Measurements from ENCODE around the gene OR1D2.
"Not testable (repeated sequence)": the region's sequence is repeated elsewhere in the genome, so short reads cannot be mapped to it uniquely, and the experiment has no call there.

Gene OR1D2

DNA sequence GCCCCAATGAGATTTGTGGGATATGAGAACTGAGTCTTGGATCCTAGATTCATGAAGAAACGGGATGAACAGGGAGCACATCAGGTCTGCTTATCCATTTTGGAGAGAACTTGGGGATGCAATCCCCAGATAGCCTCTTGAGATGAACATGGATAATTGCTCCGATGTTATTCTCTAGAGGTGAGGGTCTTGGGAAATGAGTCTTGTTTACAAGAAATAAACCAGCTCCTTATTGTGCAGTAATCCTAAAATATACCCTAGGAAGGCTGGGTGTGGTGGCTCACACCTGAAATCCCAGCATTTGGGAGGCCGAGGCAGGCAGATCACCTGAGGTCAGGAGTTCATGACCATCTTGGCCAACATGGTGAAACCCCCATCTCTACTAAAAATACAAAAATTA, at the start of gene OR1D2:
OR1D2 (minus strand) TSS at position 101 of the 400 bp plus-strand sequence. CDS start 11,426 bp downstream, outside the sequence.
- H3K9me3 ChIP-seq (ENCODE audit: control insufficient read depth, insufficient read depth, low read length) = peaks cover 3% of the 10 kb centered on the region; the same call in 1 of the 2 replicates
- H3K27ac ChIP-seq (ENCODE audit: low read depth, low read length) = no peak within 1 kb of the TSS
- no peak within 1 kb of the TSS for H3K4me3 ChIP-seq (ENCODE audit: low read length)
- no peaks in the 10 kb centered on the region; the same call in 1 of the 2 replicates for H3K27me3 ChIP-seq (ENCODE audit: control insufficient read depth, low read length)
- H3K9me2 ChIP-seq (replicated peaks; ENCODE audit: control insufficient read depth, low read length) = no peaks in the 10 kb centered on the region
- TF ChIP-seq CTCF (IDR thresholded peaks at IDR 0.05; ENCODE audit: low read depth, low read length, poor library complexity, severe bottlenecking) = no peak
- no peak for TF ChIP-seq EZH2phosphoT487 (IDR thresholded peaks at IDR 0.05; ENCODE audit: borderline replicate concordance, low read length)
- no peaks in the 10 kb centered on the region for H3F3A ChIP-seq (ENCODE audit: control insufficient read depth, insufficient read depth)
- H3K4me1 ChIP-seq (ENCODE audit: control insufficient read depth, low read length) = no peaks in the 10 kb centered on the region
- no peaks in the 10 kb centered on the region for H3K36me3 ChIP-seq (ENCODE audit: control insufficient read depth, low read length)
- no peaks in the 10 kb centered on the region for H4K20me1 ChIP-seq (ENCODE audit: control insufficient read depth, insufficient read depth, low read depth, low read length)
- H3K79me2 ChIP-seq (ENCODE audit: control insufficient read depth, low read length) = no peaks in the 10 kb centered on the region
- H3K4me2 ChIP-seq (ENCODE audit: low read length) = no peak within 1 kb of the TSS

DNA sequence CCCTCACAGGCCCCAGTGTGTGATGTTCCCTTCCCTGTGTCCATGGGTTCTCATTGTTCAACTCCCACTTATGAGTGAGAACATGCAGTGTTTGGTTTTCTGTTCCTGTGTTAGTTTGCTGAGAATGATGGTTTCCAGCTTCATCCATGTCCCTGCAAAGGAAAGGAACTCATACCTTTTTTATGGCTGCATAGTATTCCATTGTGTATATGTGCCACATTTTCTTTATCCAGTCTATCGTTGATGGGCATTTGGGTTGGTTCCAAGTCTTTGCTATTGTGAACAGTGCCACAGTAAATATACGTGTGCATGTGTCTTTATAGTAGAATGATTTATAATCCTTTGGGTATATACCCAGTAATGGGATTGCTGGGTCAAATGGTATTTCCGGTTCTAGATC, 33.3 kb upstream of the OR1D2 start:
- H3F3A ChIP-seq (ENCODE audit: control insufficient read depth, insufficient read depth); H3K9me3 ChIP-seq (ENCODE audit: control insufficient read depth, insufficient read depth, low read length); H3K27ac ChIP-seq (ENCODE audit: low read depth, low read length); H3K36me3 ChIP-seq (ENCODE audit: control insufficient read depth, low read length); H3K79me2 ChIP-seq (ENCODE audit: control insufficient read depth, low read length); H3K27me3 ChIP-seq (ENCODE audit: control insufficient read depth, low read length); H3K4me3 ChIP-seq (ENCODE audit: low read length); H4K20me1 ChIP-seq (ENCODE audit: control insufficient read depth, insufficient read depth, low read depth, low read length); H3K9me2 ChIP-seq (replicated peaks; ENCODE audit: control insufficient read depth, low read length); H3K4me2 ChIP-seq (ENCODE audit: low read length): not testable (repeated sequence)
- peaks cover 20% of the 10 kb centered on the region for H3K4me1 ChIP-seq (ENCODE audit: control insufficient read depth, low read length)

- H3K9me3 ChIP-seq (ENCODE audit: control insufficient read depth, insufficient read depth, low read length) = no peaks in the 10 kb centered on the region; the same call in 1 of the 2 replicates
- no peak within 1 kb of the TSS for H3K27ac ChIP-seq (ENCODE audit: low read depth, low read length)
- no peaks in the 10 kb centered on the region for H3K4me1 ChIP-seq (ENCODE audit: control insufficient read depth, low read length)
- H3F3A ChIP-seq (ENCODE audit: control insufficient read depth, insufficient read depth) = no peaks in the 10 kb centered on the region
- no peaks in the 10 kb centered on the region for H3K27me3 ChIP-seq (ENCODE audit: control insufficient read depth, low read length)
- H4K20me1 ChIP-seq (ENCODE audit: control insufficient read depth, insufficient read depth, low read depth, low read length) = no peaks in the 10 kb centered on the region
- no peaks in the 10 kb centered on the region for H3K79me2 ChIP-seq (ENCODE audit: control insufficient read depth, low read length)
- H3K36me3 ChIP-seq (ENCODE audit: control insufficient read depth, low read length) = no peaks in the 10 kb centered on the region
- H3K4me2 ChIP-seq (ENCODE audit: low read length) = no peak within 1 kb of the TSS
- TF ChIP-seq CTCF (IDR thresholded peaks at IDR 0.05; ENCODE audit: low read depth, low read length, poor library complexity, severe bottlenecking) (no peak), EZH2phosphoT487 (IDR thresholded peaks at IDR 0.05; ENCODE audit: borderline replicate concordance, low read length) (no peak)
- H3K4me3 ChIP-seq (ENCODE audit: low read length) = no peak within 1 kb of the TSS
- H3K9me2 ChIP-seq (replicated peaks; ENCODE audit: control insufficient read depth, low read length) = no peaks in the 10 kb centered on the region
These were observed 23.2 kb upstream of the OR1D2 start, which contains the start of gene OR1G1 for GRCh38 chr17:3127451-3127850. OR1G1 (minus strand) TSS chr17:3127551; CDS start chr17:3127551, 0 bp downstream.

DNA sequence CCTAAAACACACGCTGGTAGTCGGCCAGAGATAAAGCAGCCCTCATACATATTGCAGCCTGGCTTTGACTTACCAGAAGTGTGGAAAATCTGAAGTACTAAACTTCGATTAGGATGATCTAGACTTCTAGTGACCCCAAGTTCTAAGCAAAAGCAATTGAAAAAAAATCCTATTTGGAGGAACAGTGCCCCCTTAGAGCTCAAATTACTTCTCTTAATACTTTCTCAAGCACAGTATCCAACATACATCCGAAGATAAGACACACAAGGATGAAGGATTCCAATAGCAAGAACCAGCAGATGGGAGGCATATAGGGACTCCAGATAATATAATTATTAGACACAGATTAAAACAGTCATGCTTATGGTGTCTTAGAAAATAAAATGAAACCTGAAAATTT, 30.4 kb downstream of the OR1D2 start:
- H3K9me2 ChIP-seq (replicated peaks; ENCODE audit: control insufficient read depth, low read length); H3K9me3 ChIP-seq (ENCODE audit: control insufficient read depth, insufficient read depth, low read length); H3K36me3 ChIP-seq (ENCODE audit: control insufficient read depth, low read length); H3F3A ChIP-seq (ENCODE audit: control insufficient read depth, insufficient read depth); H3K27ac ChIP-seq (ENCODE audit: low read depth, low read length); H3K4me3 ChIP-seq (ENCODE audit: low read length); H3K4me1 ChIP-seq (ENCODE audit: control insufficient read depth, low read length); H3K27me3 ChIP-seq (ENCODE audit: control insufficient read depth, low read length); H3K4me2 ChIP-seq (ENCODE audit: low read length); H4K20me1 ChIP-seq (ENCODE audit: control insufficient read depth, insufficient read depth, low read depth, low read length); H3K79me2 ChIP-seq (ENCODE audit: control insufficient read depth, low read length): not testable (repeated sequence)
- TF ChIP-seq CTCF (IDR thresholded peaks at IDR 0.05; ENCODE audit: low read depth, low read length, poor library complexity, severe bottlenecking) = peak; percentile 34

GRCh38 chr17:3065192-3065591, 39.0 kb downstream of the OR1D2 start:
- not testable (repeated sequence) for H3K9me3 ChIP-seq (ENCODE audit: control insufficient read depth, insufficient read depth, low read length); H3K4me1 ChIP-seq (ENCODE audit: control insufficient read depth, low read length); H3F3A ChIP-seq (ENCODE audit: control insufficient read depth, insufficient read depth); H4K20me1 ChIP-seq (ENCODE audit: control insufficient read depth, insufficient read depth, low read depth, low read length); H3K27me3 ChIP-seq (ENCODE audit: control insufficient read depth, low read length); H3K4me3 ChIP-seq (ENCODE audit: low read length); H3K79me2 ChIP-seq (ENCODE audit: control insufficient read depth, low read length); H3K36me3 ChIP-seq (ENCODE audit: control insufficient read depth, low read length); H3K9me2 ChIP-seq (replicated peaks; ENCODE audit: control insufficient read depth, low read length)
- 0 out of 2 replicates have a peak overlapping the region, but pooled peaks have one; percentile 12 for H3K27ac ChIP-seq (ENCODE audit: low read depth, low read length)
- H3K4me2 ChIP-seq (ENCODE audit: low read length) = peak overlapping the region; percentile 27; the same call in 1 of the 2 replicates

- not testable (repeated sequence) for H3K9me2 ChIP-seq (replicated peaks; ENCODE audit: control insufficient read depth, low read length); H3K4me3 ChIP-seq (ENCODE audit: low read length); H3K4me2 ChIP-seq (ENCODE audit: low read length); H3K79me2 ChIP-seq (ENCODE audit: control insufficient read depth, low read length); H3K27me3 ChIP-seq (ENCODE audit: control insufficient read depth, low read length); H3F3A ChIP-seq (ENCODE audit: control insufficient read depth, insufficient read depth); H3K27ac ChIP-seq (ENCODE audit: low read depth, low read length); H4K20me1 ChIP-seq (ENCODE audit: control insufficient read depth, insufficient read depth, low read depth, low read length); H3K9me3 ChIP-seq (ENCODE audit: control insufficient read depth, insufficient read depth, low read length); H3K36me3 ChIP-seq (ENCODE audit: control insufficient read depth, low read length); H3K4me1 ChIP-seq (ENCODE audit: control insufficient read depth, low read length)
These were observed 40.7 kb downstream of the OR1D2 start, which contains the start of gene OR1D5 for GRCh38 chr17:3063507-3063906. OR1D5 (minus strand) TSS chr17:3063607; CDS start chr17:3063607, 0 bp downstream.

All from DOHH2 (cell line).